SKM-1 (cell line): ENCODE measurements around the gene SPNS2.

Experiments used
- DNase-seq: peaks from one replicate; lab custom pipeline; 2025; ENCODE audit not compliant: unreplicated experiment; lab: John Stamatoyannopoulos, UW

Gene SPNS2, protein sequence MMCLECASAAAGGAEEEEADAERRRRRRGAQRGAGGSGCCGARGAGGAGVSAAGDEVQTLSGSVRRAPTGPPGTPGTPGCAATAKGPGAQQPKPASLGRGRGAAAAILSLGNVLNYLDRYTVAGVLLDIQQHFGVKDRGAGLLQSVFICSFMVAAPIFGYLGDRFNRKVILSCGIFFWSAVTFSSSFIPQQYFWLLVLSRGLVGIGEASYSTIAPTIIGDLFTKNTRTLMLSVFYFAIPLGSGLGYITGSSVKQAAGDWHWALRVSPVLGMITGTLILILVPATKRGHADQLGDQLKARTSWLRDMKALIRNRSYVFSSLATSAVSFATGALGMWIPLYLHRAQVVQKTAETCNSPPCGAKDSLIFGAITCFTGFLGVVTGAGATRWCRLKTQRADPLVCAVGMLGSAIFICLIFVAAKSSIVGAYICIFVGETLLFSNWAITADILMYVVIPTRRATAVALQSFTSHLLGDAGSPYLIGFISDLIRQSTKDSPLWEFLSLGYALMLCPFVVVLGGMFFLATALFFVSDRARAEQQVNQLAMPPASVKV

GRCh38 chr17:4498461-4499397, at the start of gene SPNS2:
SPNS2 (plus strand) TSS chr17:4498881; CDS start chr17:4499048, 167 bp downstream.
- DNase-seq = no peak

- DNase-seq = no peak
Observed at GRCh38 chr17:4449736-4450135, 48.9 kb upstream of the SPNS2 start.

GRCh38 chr17:4450710-4451316, 47.9 kb upstream of the SPNS2 start:
- DNase-seq = no peak

DNA sequence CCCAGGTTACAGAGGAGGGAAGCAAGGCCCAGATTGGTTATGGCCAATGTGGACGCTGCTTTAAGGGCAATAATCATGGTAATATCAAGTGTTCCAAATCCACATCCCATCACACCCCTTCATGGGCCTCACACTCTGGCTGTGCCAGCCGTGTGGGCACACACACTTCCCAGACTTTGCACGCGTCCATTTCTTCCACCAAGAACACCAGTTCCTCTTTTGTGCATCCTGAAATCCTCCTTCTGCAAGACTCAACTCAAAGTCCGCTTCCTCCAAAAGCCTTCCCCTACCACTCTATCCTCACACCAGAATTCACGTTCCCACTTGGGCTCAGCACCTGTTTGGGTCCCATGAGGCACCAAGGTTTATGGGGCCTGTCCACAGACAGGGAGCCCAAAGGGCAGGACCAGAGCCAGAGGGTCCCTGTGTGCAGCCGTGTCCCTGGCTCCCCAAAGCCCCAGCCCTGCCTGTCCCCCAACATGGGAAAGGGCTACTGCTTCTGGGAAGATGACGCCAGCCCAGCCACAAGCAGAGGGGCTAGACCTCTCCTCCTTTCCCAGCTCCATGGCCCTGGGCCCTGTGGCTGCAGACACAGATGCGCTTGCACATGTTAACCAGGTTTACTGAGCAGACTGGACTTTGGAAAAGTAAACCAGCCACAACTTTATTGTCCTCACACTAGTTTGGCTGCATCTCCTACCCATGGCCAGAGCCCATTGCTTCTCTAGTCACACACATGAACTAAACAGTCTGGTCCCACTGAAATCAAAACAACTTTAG, 44.7 kb upstream of the SPNS2 start:
- no peak for DNase-seq

DNA sequence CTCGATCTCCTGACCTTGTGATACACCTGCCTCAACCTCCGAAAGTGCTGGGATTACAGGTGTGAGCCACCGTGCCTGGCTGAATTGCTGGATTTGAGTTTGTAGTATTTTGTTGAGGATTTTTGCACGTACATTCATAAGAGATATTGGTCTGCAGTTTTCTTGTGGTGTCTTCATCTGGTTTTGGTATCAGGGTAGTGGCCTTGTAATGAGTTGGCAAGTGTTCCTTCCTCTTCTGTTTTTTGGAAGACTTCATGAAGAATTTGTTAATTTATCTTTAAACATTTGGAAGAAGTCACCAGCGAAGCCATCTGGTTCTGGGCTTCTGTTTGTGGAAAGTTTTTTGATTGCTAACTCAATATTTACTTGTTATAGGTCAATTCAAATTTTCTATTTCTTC, 38.0 kb upstream of the SPNS2 start:
- no peak for DNase-seq

DNA sequence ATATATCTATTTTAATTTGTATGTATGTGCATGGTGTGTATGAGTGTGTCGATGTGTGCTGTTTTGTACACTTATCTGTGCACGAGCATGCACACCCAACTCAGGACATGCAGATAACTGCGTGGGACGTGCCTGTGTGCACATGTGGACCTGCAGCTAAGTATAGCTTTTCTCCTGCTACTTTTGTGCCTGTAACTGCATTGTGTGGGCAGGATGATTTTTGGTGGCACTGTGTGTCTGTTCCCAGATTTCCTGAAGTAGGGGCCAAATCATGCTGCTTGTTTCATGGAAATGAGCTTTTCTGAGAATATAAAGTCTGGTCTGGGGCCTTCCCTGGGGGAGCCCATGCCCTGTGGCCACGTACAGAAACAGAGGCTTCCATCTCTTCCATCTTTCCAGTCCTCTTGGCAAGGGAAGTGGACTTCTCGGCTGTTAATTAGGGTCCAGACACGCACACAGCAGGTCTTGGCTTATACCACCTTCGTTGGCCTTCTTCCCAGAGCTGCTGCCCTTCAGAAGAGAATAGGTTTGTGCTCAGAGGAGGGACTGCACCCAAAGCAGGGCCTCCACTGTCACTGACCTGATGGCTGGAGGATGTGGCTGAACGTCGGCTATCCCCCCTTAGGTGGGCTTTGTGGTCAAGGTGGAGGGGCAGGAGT, 34.7 kb upstream of the SPNS2 start:
- no peak for DNase-seq

- DNase-seq = no peak
Observed at GRCh38 chr17:4465786-4466185, 32.9 kb upstream of the SPNS2 start.

GRCh38 chr17:4467287-4467686, 31.4 kb upstream of the SPNS2 start:
- DNase-seq = no peak

DNA sequence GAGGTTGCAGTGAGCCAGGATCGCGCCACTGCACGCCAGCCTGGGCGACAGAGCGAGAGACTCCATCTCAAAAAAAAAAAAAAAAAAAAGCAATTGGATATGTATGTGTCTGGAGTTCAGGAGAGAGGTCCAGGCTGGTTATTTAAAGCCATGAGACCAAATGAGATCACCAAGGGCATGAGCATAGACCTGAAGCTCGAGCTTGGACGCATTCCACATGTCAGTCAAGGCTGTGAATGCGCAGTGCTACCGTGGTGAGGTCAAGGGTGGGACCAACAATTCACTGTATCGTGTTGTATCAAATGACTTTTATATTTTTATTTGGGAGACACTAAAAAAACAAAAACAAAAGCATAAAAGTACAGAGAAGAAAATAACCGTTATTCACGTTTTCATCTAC, 29.1 kb upstream of the SPNS2 start:
- DNase-seq = no peak

GRCh38 chr17:4472286-4472685, 26.4 kb upstream of the SPNS2 start:
- no peak for DNase-seq

- no peak for DNase-seq
Observed at GRCh38 chr17:4474093-4474492, 24.6 kb upstream of the SPNS2 start.

- DNase-seq = no peak
Observed at GRCh38 chr17:4475001-4475400, 23.7 kb upstream of the SPNS2 start.

- no peak for DNase-seq
Observed at GRCh38 chr17:4475463-4475862, 23.2 kb upstream of the SPNS2 start.

DNA sequence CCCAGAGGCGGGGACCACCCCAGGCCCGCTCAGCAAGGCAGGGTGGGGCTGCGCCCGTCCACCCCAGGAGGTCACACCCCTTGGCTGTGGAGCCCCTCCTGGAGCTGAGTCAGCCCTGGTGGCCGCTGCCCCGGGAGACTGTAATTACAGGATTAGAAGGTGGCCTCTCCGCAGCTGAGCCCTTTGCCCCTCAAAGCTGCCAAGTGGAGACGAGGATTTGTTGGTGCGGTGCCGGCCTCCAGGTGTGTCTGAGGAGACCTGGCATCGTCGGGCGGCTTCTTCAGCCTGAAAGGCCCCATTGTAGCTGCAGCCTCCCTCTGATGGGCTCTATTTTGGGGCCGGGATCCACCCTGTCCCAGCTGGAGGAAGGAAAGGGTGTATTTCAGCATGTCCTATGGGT, 22.7 kb upstream of the SPNS2 start:
- no peak for DNase-seq

DNA sequence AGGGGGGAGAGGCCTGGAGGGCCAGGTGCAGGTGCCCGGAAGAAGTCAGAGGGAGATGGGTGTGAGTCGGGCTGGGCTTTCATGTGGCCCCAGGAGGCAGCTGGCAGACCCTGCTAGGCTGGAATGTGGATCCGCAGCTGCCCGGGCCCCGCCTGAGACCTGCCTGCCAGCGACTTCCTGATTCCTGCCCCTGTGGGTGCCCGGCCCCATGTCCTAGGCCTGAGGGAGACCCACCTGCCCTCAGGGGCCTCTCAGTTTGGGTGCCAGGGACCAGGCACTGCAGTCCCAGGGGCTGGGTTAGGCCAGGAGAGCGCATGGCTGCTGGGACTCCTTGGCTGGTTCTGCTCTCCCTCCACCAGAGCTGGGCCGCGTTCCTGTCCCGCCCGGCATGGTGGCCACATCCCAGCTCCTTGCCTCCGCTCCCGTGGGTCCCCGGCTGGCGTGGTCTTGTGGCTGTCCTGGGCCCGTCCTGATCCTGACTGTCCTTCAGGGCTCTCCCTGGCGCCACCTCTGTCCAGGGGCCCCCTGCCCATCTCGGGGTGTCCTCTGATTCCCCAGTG, 22.1 kb upstream of the SPNS2 start:
- DNase-seq = no peak

GRCh38 chr17:4477255-4477791, 21.4 kb upstream of the SPNS2 start:
- DNase-seq = no peak

DNA sequence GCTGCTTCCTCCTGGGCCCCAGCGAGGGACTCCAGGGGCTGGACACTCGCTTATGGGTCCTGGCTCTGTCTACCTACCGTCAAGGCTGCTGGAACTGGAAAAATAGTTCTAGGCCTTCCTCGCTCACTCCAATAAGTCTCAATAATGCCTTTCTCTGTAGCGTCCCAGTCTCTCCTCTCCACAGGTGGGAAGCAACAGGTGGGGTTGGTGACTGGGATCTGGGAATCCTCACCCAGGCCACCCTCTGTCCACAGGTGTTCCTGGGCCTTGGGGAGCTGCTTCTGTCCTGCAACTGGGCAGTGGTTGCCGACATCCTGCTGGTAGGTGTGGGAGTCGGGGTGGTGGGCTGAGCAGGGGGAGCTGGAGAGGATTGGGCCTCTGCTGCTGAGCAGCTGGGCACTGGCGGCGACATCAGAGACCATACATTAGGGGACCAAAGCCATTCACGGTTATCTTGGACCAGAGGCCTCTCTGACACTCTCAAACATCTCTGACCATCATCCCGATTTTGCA, 20.3 kb upstream of the SPNS2 start:
- DNase-seq = no peak

- no peak for DNase-seq
Observed at GRCh38 chr17:4479340-4479981, 19.2 kb upstream of the SPNS2 start.
